K562 (cell line): ENCODE results near the gene SOBP. TPM values are rescaled to one million over a fixed set of nuclear protein-coding genes. Genes with fewer than 3 reads are reported as not detected.

ENCODE experiments used
- ATAC-seq: fragments of 200-7000 bp; cut with Tn5 transposase; 3 replicates; pipeline ENCODE4 v1.9.1; 2020; ENCODE audit warnings: moderate library complexity
- BruUV-seq: library from RNA; stranded (reverse); fragments of 400-500 nt; replicated peaks from 2 replicates; lab custom pipeline; 2021; lab: Mats Ljungman, UMichigan
- CTCF ChIA-PET: fragments of 300-600 bp; formaldehyde crosslinking; extraction: SDS; loops from one replicate; lab custom pipeline; 2021; ENCODE audit warnings: low intra/inter-chr PET ratio; lab: Yijun Ruan, JAX
- POLR2A ChIA-PET: fragments of 300-600, 350-650 bp; sonication (Branson Sonifier 250); formaldehyde crosslinking; extraction: SDS; loops from one replicate; lab custom pipeline; 2021; ENCODE audit warnings: antibody characterized with exemption, inconsistent platforms; lab: Yijun Ruan, JAX
- DNase-seq, 4 experiments: peaks; one replicate each; pipeline versions ENCODE4 v3.0.0 to v3.0.0-alpha.2; 2011 to 2018; ENCODE audit warnings: low spot score in 3 of 4, mixed read lengths in 3 of 4; ENCODE audit errors: extremely low read depth in 1 of 4
- FAIRE-seq: peaks from 2 replicates; lab custom pipeline; 2011; peaks lifted over from hg19 to GRCh38; lab: Jason Lieb, UNC
- H2AFZ ChIP-seq: 2 replicates; pipeline ENCODE4 v1.6.0; 2011; ENCODE audit warnings: low read depth, low read length, control low read depth, inconsistent platforms
- H3K27ac ChIP-seq: fragments of 200-600 bp; 3 replicates; pipeline ENCODE4 v1.8.0; 2011; ENCODE audit warnings: low read depth, mild to moderate bottlenecking, control low read depth, inconsistent platforms, low read length, moderate library complexity, mixed read lengths; ENCODE audit errors: extremely low read depth
- H3K27me3 ChIP-seq, 2 experiments: fragments of 300-600 bp in 1 of 2; 2 replicates in 1 of 2; 3 replicates in 1 of 2; pipeline versions ENCODE4 v1.6.0 to v1.8.0; 2011; ENCODE audit warnings: inconsistent platforms in 2 of 2, low read length in 2 of 2, mild to moderate bottlenecking in 1 of 2, mixed read lengths in 1 of 2, moderate library complexity in 1 of 2; ENCODE audit not compliant: control insufficient read depth in 2 of 2, insufficient read depth in 2 of 2
- H3K36me3 ChIP-seq: fragments of 300-600 bp; 3 replicates; pipeline ENCODE4 v1.8.0; 2011; ENCODE audit warnings: mild to moderate bottlenecking, low read length, inconsistent platforms; ENCODE audit not compliant: control insufficient read depth, insufficient read depth
- H3K4me1 ChIP-seq, 2 experiments: fragments of 200-600 bp in 1 of 2; replicated peaks in 1 of 2; 2 replicates in 1 of 2; 3 replicates in 1 of 2; pipeline versions ENCODE4 v1.5.1 to v1.8.0; 2011; ENCODE audit warnings: inconsistent platforms in 2 of 2, low read length in 2 of 2, mild to moderate bottlenecking in 1 of 2, mixed read lengths in 1 of 2, moderate library complexity in 1 of 2; ENCODE audit not compliant: control insufficient read depth in 2 of 2, insufficient read depth in 2 of 2
- H3K4me2 ChIP-seq: 2 replicates; pipeline ENCODE4 v1.6.1; 2011; ENCODE audit warnings: low read length, control low read depth, inconsistent platforms, mixed read lengths; ENCODE audit not compliant: insufficient read depth
- H3K4me3 ChIP-seq: fragments of 200-600 bp; sonication (generic), shearing (Covaris generic); 2 replicates; pipeline ENCODE4 v1.5.1; 2016; ENCODE audit warnings: control low read depth, inconsistent platforms
- H3K79me2 ChIP-seq: fragments of 200-600 bp; 3 replicates; pipeline ENCODE4 v1.8.0; 2011; ENCODE audit warnings: low read length, inconsistent platforms; ENCODE audit not compliant: control insufficient read depth, insufficient read depth
- H3K9ac ChIP-seq, 2 experiments: 2 replicates each; pipeline versions ENCODE4 v1.6.0 to v1.6.1; 2011; ENCODE audit warnings: low read depth in 2 of 2, low read length in 2 of 2, control low read depth in 1 of 2, inconsistent platforms in 1 of 2, mild to moderate bottlenecking in 1 of 2, mixed read lengths in 1 of 2; ENCODE audit not compliant: insufficient read depth in 1 of 2
- H3K9me1 ChIP-seq: one replicate; pipeline ENCODE4 v1.6.0; 2011; ENCODE audit warnings: inconsistent platforms, mild to moderate bottlenecking, low read length, moderate library complexity; ENCODE audit not compliant: control insufficient read depth, insufficient read depth
- H3K9me3 ChIP-seq: replicated peaks from 2 replicates; pipeline ENCODE4 v1.5.1; 2011; ENCODE audit warnings: low read depth, low read length, inconsistent platforms; ENCODE audit not compliant: control insufficient read depth, insufficient read depth
- H4K20me1 ChIP-seq: replicated peaks from 2 replicates; pipeline ENCODE4 v1.6.1; 2011; ENCODE audit warnings: low read length, inconsistent platforms, mixed read lengths; ENCODE audit not compliant: control insufficient read depth, insufficient read depth
- ILF3 ChIP-seq: fragments of 450-650 bp; IDR thresholded peaks from 2 replicates; pipeline ENCODE4 v1.6.1; 2018; ENCODE audit warnings: antibody characterized with exemption, mild to moderate bottlenecking, moderate library complexity, borderline replicate concordance
- KLF10 ChIP-seq: fragments of 250-450 bp; sonication (Bioruptor Pico); IDR thresholded peaks from 2 replicates; pipeline ENCODE4 v1.6.1; 2021; ENCODE audit warnings: matching md5 sums
- NONO ChIP-seq, 2 experiments: fragments of 200-400 bp in 1 of 2; fragments of 450-650 bp in 1 of 2; formaldehyde crosslinking in 1 of 2; IDR thresholded peaks; 2 replicates each; pipeline ENCODE4 v1.6.1; 2017; ENCODE audit warnings: low read depth in 2 of 2, mild to moderate bottlenecking in 2 of 2, moderate library complexity in 2 of 2, low read length in 1 of 2
- PTTG1 ChIP-seq: fragments of 450-650 bp; IDR thresholded peaks from 2 replicates; pipeline ENCODE4 v1.6.1; 2016; ENCODE audit warnings: low read depth, mild to moderate bottlenecking, missing genetic modification characterization, missing compliant biosample characterization
- ZBTB12 ChIP-seq: fragments of 250-450 bp; sonication (Bioruptor Pico); IDR thresholded peaks from 2 replicates; pipeline ENCODE4 v1.4.0; 2020
- ZNF24 ChIP-seq: fragments of 450-650 bp; IDR thresholded peaks from 2 replicates; pipeline ENCODE4 v1.6.1; 2016
- WGBS: fragments of 100-300 bp; shearing (Covaris generic); methylation state at CpG from one replicate; pipeline ENCODE4 v1.1.6; 2016; ENCODE audit warnings: low coverage, mixed read lengths; ENCODE audit not compliant: insufficient coverage; ENCODE audit errors: missing lambda C conversion rate; 5-methylcytosine and 5-hydroxymethylcytosine counted together
- in situ Hi-C: fragments of 300-500 bp; cut with MboI; formaldehyde crosslinking; loops from 4 replicates; pipeline ENCODE4 v1.15.0; 2018; ENCODE audit warnings: inconsistent platforms, mixed read lengths
- intact Hi-C: fragments of 100-400 bp; cut with micrococcal nuclease; formaldehyde crosslinking; loops from 2 replicates; pipeline ENCODE4 v1.14.2; 2022
- polyA plus RNA-seq, 8 experiments: library from polyadenylated mRNA; depleted of rRNA in 4 of 8; stranded (reverse) in 5 of 8; unstranded in 3 of 8; fragments of >200 nt; fragmentation: Nextera tagmentation in 2 of 8; fragmentation: Illumina TruSeq in 1 of 8; extraction: Ambion mirVana in 2 of 8; extraction: Trizol in 1 of 8; gene quantifications; 2 replicates each; pipeline versions ENCODE4 v1.2.1 to v1.2.3, GENCODE V29; 2011 to 2014; ENCODE audit warnings: inconsistent platforms in 1 of 8, missing spikeins in 1 of 8
- total RNA-seq, 7 experiments: library from RNA; depleted of rRNA in 6 of 7; stranded (reverse); fragments of >200 nt in 6 of 7; fragmentation: Illumina TruSeq in 2 of 7; extraction: Trizol in 2 of 7; gene quantifications; 2 replicates each; pipeline versions ENCODE4 v1.2.1 to v1.2.3, GENCODE V29; 2011 to 2021; ENCODE audit warnings: low replicate concordance in 1 of 7

The SOBP gene
- total and polyA plus RNA-seq, 9 of the 15 experiments (the other 6 are each of a cell fraction or from before 2014, with no cell fraction given), result 0.16 TPM; not detected in 8

GRCh38 chr6:107652526-107653182, 162.7 kb downstream of the SOBP start:
- Histone ChIP-seq H3K9ac (no peak overlapping the region), H3K36me3 (no peaks in the 10 kb centered on the region), H3K4me1 (peaks cover 0 to 6% of the 10 kb centered on the region in 2 experiments; a peak in 2 of 5 replicates), H3K9me1 (no peaks in the 10 kb centered on the region), H3K9me3 (no peaks in the 10 kb centered on the region; the same call in 1 of the 2 replicates), H3K79me2 (no peaks in the 10 kb centered on the region), H3K4me3 (no peak overlapping the region), H4K20me1 (no peaks in the 10 kb centered on the region; the same call in 1 of the 2 replicates), H2AFZ (no peak overlapping the region), H3K4me2 (no peak overlapping the region), H3K27me3 (peaks cover 8 to 12% of the 10 kb centered on the region in 2 experiments; a peak in 3 of 5 replicates), H3K27ac (no peak overlapping the region)
- ChIA-PET CTCF (no interaction called here), POLR2A (interaction anchor here (0.7 kb wide), 1 partner anchor 25 kb away, joined by 3 read pairs; no protein-coding TSS in a partner anchor)
- no TSS peak for BruUV-seq
- FAIRE-seq (no peak), DNase-seq (no peak), ATAC-seq (no peak)
- in situ Hi-C loops, result no loop called here
- intact Hi-C loops, result loop anchor here (10.0 kb wide), 1 partner anchor 468 kb away; no protein-coding TSS in a partner anchor
- TF ChIP-seq ZBTB12 (CRISPR knock-in tag), result no peak
- TF ChIP-seq ZNF24, result no peak
- no peak for TF ChIP-seq ILF3
- no peak for TF ChIP-seq NONO (IDR thresholded peaks at IDR 0.05; ENCODE audit: low read depth in 2 of 2, low read length in 1 of 2)
- TF ChIP-seq PTTG1 (tag), result no peak
- no peak for TF ChIP-seq KLF10 (CRISPR knock-in tag)
- 0% methylated on average over 2 of the region's 2 CpGs for WGBS
